Measurements from ENCODE around the gene KPRP. TPM values are rescaled to one million over a fixed set of nuclear protein-coding genes. Genes with fewer than 3 reads are reported as not detected.

The KPRP gene
- total RNA-seq, 1 donor from 2014 or later: not detected

- no peak for TF ChIP-seq CTCF (IDR thresholded peaks at IDR 0.05; ENCODE audit: insufficient read depth, low read length, poor library complexity, severe bottlenecking)
- DNase-seq (ENCODE audit: low read depth): no peak
- no peak within 1 kb of the TSS for H3K4me3 ChIP-seq (ENCODE audit: low read depth, low read length)
- H3K36me3 ChIP-seq (ENCODE audit: control insufficient read depth, insufficient read depth, low read length): no peaks in the 10 kb centered on the region
- no peaks in the 10 kb centered on the region for H3K27me3 ChIP-seq (ENCODE audit: control insufficient read depth, insufficient read depth, low read length)
These were observed 38.6 kb downstream of the KPRP start, which contains the start of gene LCE1D for GRCh38 chr1:152796421-152796820. LCE1D (plus strand) TSS chr1:152796721; CDS start chr1:152797795, 1,074 bp downstream.

- Histone ChIP-seq H3K4me3 (ENCODE audit: low read depth, low read length) (no peak overlapping the region), H3K36me3 (ENCODE audit: control insufficient read depth, insufficient read depth, low read length) (no peaks in the 10 kb centered on the region), H3K27me3 (ENCODE audit: control insufficient read depth, insufficient read depth, low read length) (no peaks in the 10 kb centered on the region)
- DNase-seq (ENCODE audit: low read depth): no peak
- TF ChIP-seq CTCF (IDR thresholded peaks at IDR 0.05; ENCODE audit: insufficient read depth, low read length, poor library complexity, severe bottlenecking): no peak
These were observed 43.5 kb downstream of the KPRP start for GRCh38 chr1:152801333-152801732.

- TF ChIP-seq CTCF (IDR thresholded peaks at IDR 0.05; ENCODE audit: insufficient read depth, low read length, poor library complexity, severe bottlenecking): no peak
- no peaks in the 10 kb centered on the region for H3K27me3 ChIP-seq (ENCODE audit: control insufficient read depth, insufficient read depth, low read length)
- H3K36me3 ChIP-seq (ENCODE audit: control insufficient read depth, insufficient read depth, low read length): no peaks in the 10 kb centered on the region
- no peak within 1 kb of the TSS for H3K4me3 ChIP-seq (ENCODE audit: low read depth, low read length)
- no peak for DNase-seq (ENCODE audit: low read depth)
These were observed 48.8 kb downstream of the KPRP start, which contains the start of gene LCE1C for GRCh38 chr1:152806576-152806975. LCE1C (minus strand) TSS chr1:152806651; CDS start chr1:152805478, 1,173 bp downstream.

- H3K27me3 ChIP-seq (ENCODE audit: control insufficient read depth, insufficient read depth, low read length): no peaks in the 10 kb centered on the region
- H3K36me3 ChIP-seq (ENCODE audit: control insufficient read depth, insufficient read depth, low read length): no peaks in the 10 kb centered on the region
- H3K4me3 ChIP-seq (ENCODE audit: low read depth, low read length): no peak overlapping the region
- TF ChIP-seq CTCF (IDR thresholded peaks at IDR 0.05; ENCODE audit: insufficient read depth, low read length, poor library complexity, severe bottlenecking): no peak
- no peak for DNase-seq (ENCODE audit: low read depth)
These were observed 53.2 kb downstream of the KPRP start for GRCh38 chr1:152811050-152811449.

Other genes with a start within 250 kb of the KPRP start
- gene LCE5A, start 247.2 kb upstream of the KPRP start, total RNA-seq: not detected in 2 replicates
- gene CRCT1, start 243.5 kb upstream of the KPRP start, total RNA-seq: 0.75 TPM in 1 of 2 replicates, not detected in the other
- not detected in 2 replicates for gene LCE3E, start 191.2 kb upstream of the KPRP start, total RNA-seq
- not detected in 2 replicates for gene LCE3D, start 177.5 kb upstream of the KPRP start, total RNA-seq
- gene LCE3C, start 157.8 kb upstream of the KPRP start, total RNA-seq: not detected in 2 replicates
- gene LCE3B, start 144.2 kb upstream of the KPRP start, total RNA-seq: not detected in 2 replicates
- not detected in 2 replicates for gene LCE3A, start 134.9 kb upstream of the KPRP start, total RNA-seq
- gene LCE2D, start 94.6 kb upstream of the KPRP start, total RNA-seq: not detected in 2 replicates
- gene LCE2C, start 82.7 kb upstream of the KPRP start, total RNA-seq: not detected in 2 replicates
- not detected in 2 replicates for gene LCE2B, start 71.9 kb upstream of the KPRP start, total RNA-seq
- not detected in 2 replicates for gene LCE2A, start 59.7 kb upstream of the KPRP start, total RNA-seq
- not detected in 2 replicates for gene LCE4A, start 49.9 kb upstream of the KPRP start, total RNA-seq
- not detected in 2 replicates for gene LCE1F, start 17.1 kb downstream of the KPRP start, total RNA-seq
- not detected in 2 replicates for gene LCE1E, start 28.2 kb downstream of the KPRP start, total RNA-seq
- gene LCE1D, start 38.7 kb downstream of the KPRP start, total RNA-seq: not detected in 2 replicates
- gene LCE1C, start 48.6 kb downstream of the KPRP start, total RNA-seq: not detected in 2 replicates
- not detected in 2 replicates for gene LCE1B, start 53.9 kb downstream of the KPRP start, total RNA-seq
- not detected in 2 replicates for gene LCE1A, start 69.4 kb downstream of the KPRP start, total RNA-seq
- not detected in 2 replicates for gene LCE6A, start 84.8 kb downstream of the KPRP start, total RNA-seq
- gene LCE7A, start 102.0 kb downstream of the KPRP start, total RNA-seq: not detected in 2 replicates
- gene SMCP, start 120.3 kb downstream of the KPRP start, total RNA-seq: not detected in 2 replicates
- gene IVL, start 150.5 kb downstream of the KPRP start, total RNA-seq: 1.2 and 2.3 TPM in 2 replicates
- gene SPRR5, start 189.2 kb downstream of the KPRP start, total RNA-seq: not detected in 2 replicates
- not detected in 2 replicates for gene SPRR4, start 212.6 kb downstream of the KPRP start, total RNA-seq
- gene SPRR1A, start 226.1 kb downstream of the KPRP start, total RNA-seq: not detected in 2 replicates
- gene SPRR3, start 243.7 kb downstream of the KPRP start, total RNA-seq: 1.1 TPM in 1 of 2 replicates, not detected in the other